IMR-90 (cell line): ENCODE data around the gene THEM4. TPM values are rescaled to one million over a fixed set of nuclear protein-coding genes. Genes with fewer than 3 reads are reported as not detected.

Source experiments
- ATAC-seq: fragments of 200-7000 bp; cut with Tn5 transposase; 2 replicates; pipeline ENCODE4 v1.9.1; 2020; ENCODE audit warnings: low read depth, mild to moderate bottlenecking, moderate library complexity
- BruUV-seq: library from RNA; stranded (reverse); fragments of 400-500 nt; replicated peaks from 2 replicates; lab custom pipeline; 2021; lab: Mats Ljungman, UMichigan
- CTCF ChIA-PET: fragments of 300-600 bp; formaldehyde crosslinking; extraction: SDS; loops from one replicate; lab custom pipeline; 2021; ENCODE audit warnings: antibody characterized with exemption; lab: Yijun Ruan, JAX
- POLR2A ChIA-PET: fragments of 300-600 bp; sonication (Branson Sonifier 250); formaldehyde crosslinking; loops from one replicate; lab custom pipeline; 2022; ENCODE audit warnings: antibody characterized with exemption; ENCODE audit not compliant: unreplicated experiment; lab: Charles Lee
- DNase-seq: peaks from one replicate; pipeline ENCODE4 v3.0.0; 2013
- H2AFZ ChIP-seq: replicated peaks from 2 replicates; pipeline ENCODE3; 2013; ENCODE audit warnings: low read length, mild to moderate bottlenecking; ENCODE audit not compliant: poor library complexity
- H2AK5ac ChIP-seq: 2 replicates; pipeline ENCODE4 v1.6.1; 2013; ENCODE audit warnings: low read depth, low read length, inconsistent platforms
- H2AK9ac ChIP-seq: replicated peaks from 2 replicates; pipeline ENCODE3; 2013; ENCODE audit warnings: mild to moderate bottlenecking, low read depth, low read length, moderate library complexity; ENCODE audit not compliant: poor library complexity
- H2BK120ac ChIP-seq: 2 replicates; pipeline ENCODE4 v1.6.1; 2013; ENCODE audit warnings: low read depth, low read length, inconsistent platforms
- H2BK15ac ChIP-seq: 3 replicates; pipeline ENCODE4 v1.6.1; 2013; ENCODE audit warnings: low read depth, low read length, inconsistent platforms
- H2BK20ac ChIP-seq: 2 replicates; pipeline ENCODE4 v1.6.1; 2013; ENCODE audit warnings: low read depth, mild to moderate bottlenecking, inconsistent platforms, low read length, moderate library complexity
- H2BK5ac ChIP-seq: 2 replicates; pipeline ENCODE4 v1.6.1; 2013; ENCODE audit warnings: mild to moderate bottlenecking, low read depth, low read length, inconsistent platforms; ENCODE audit not compliant: poor library complexity, severe bottlenecking
- H3K14ac ChIP-seq: replicated peaks from 2 replicates; pipeline ENCODE4 v1.6.1; 2013; ENCODE audit warnings: low read depth, low read length, inconsistent platforms
- H3K18ac ChIP-seq: 2 replicates; pipeline ENCODE4 v1.6.1; 2013; ENCODE audit warnings: low read depth, low read length, control low read depth
- H3K23ac ChIP-seq: 2 replicates; pipeline ENCODE4 v1.6.1; 2013; ENCODE audit warnings: low read depth, low read length, inconsistent platforms
- H3K27ac ChIP-seq: 2 replicates; pipeline ENCODE4 v1.5.1; 2013; ENCODE audit warnings: mild to moderate bottlenecking, control low read depth, low read length; ENCODE audit not compliant: insufficient read depth
- H3K27me3 ChIP-seq: 2 replicates; pipeline ENCODE4 v1.6.1; 2013; ENCODE audit warnings: low read length; ENCODE audit not compliant: control insufficient read depth, insufficient read depth
- H3K36me3 ChIP-seq: 2 replicates; pipeline ENCODE4 v1.6.1; 2013; ENCODE audit warnings: low read length, mixed read lengths; ENCODE audit not compliant: control insufficient read depth, insufficient read depth
- H3K4ac ChIP-seq: 2 replicates; pipeline ENCODE4 v1.6.1; 2013; ENCODE audit warnings: low read depth, low read length, inconsistent platforms
- H3K4me1 ChIP-seq: 2 replicates; pipeline ENCODE4 v1.6.1; 2013; ENCODE audit warnings: low read length, mixed read lengths; ENCODE audit not compliant: control insufficient read depth, insufficient read depth
- H3K4me2 ChIP-seq: 2 replicates; pipeline ENCODE4 v1.6.1; 2013; ENCODE audit warnings: low read depth, mild to moderate bottlenecking, control low read depth, low read length, moderate library complexity
- H3K4me3 ChIP-seq: 2 replicates; pipeline ENCODE4 v1.5.1; 2013; ENCODE audit warnings: low read depth, mild to moderate bottlenecking, control low read depth, low read length, moderate library complexity; ENCODE audit not compliant: insufficient read depth
- H3K56ac ChIP-seq: 2 replicates; pipeline ENCODE4 v1.6.1; 2013; ENCODE audit warnings: low read length, inconsistent platforms; ENCODE audit not compliant: insufficient read depth; ENCODE audit errors: extremely low read depth
- H3K79me1 ChIP-seq, 2 experiments: 2 replicates each; pipeline ENCODE4 v1.6.1; 2013; ENCODE audit warnings: low read length in 2 of 2, inconsistent platforms in 1 of 2, low read depth in 1 of 2
- H3K9ac ChIP-seq: 2 replicates; pipeline ENCODE4 v1.6.1; 2013; ENCODE audit warnings: low read depth, low read length, control low read depth
- H3K9me1 ChIP-seq: 2 replicates; pipeline ENCODE4 v1.6.1; 2013; ENCODE audit warnings: low read length, inconsistent platforms; ENCODE audit not compliant: insufficient read depth
- H3K9me3 ChIP-seq: 2 replicates; pipeline ENCODE4 v1.6.1; 2013; ENCODE audit warnings: low read length; ENCODE audit not compliant: control insufficient read depth, insufficient read depth
- H4K20me1 ChIP-seq: 2 replicates; pipeline ENCODE4 v1.6.1; 2013; ENCODE audit warnings: low read length, inconsistent platforms; ENCODE audit not compliant: insufficient read depth
- H4K5ac ChIP-seq: 2 replicates; pipeline ENCODE4 v1.6.1; 2013; ENCODE audit warnings: mild to moderate bottlenecking, low read depth, low read length, control low read depth
- H4K8ac ChIP-seq, 2 experiments: 2 replicates each; pipeline ENCODE4 v1.6.1; 2013; ENCODE audit warnings: low read depth in 2 of 2, low read length in 2 of 2, control low read depth in 1 of 2, inconsistent platforms in 1 of 2
- H4K91ac ChIP-seq: 2 replicates; pipeline ENCODE4 v1.6.1; 2013; ENCODE audit warnings: low read depth, low read length, inconsistent platforms; ENCODE audit not compliant: insufficient read depth
- BHLHE40 ChIP-seq: fragments of 150-350 bp; IDR thresholded peaks from 2 replicates; pipeline ENCODE4 v1.6.1; 2016; ENCODE audit warnings: mild to moderate bottlenecking, low read depth, low read length
- CEBPB ChIP-seq: IDR thresholded peaks from 2 replicates; pipeline ENCODE4 v1.6.1; 2012; ENCODE audit warnings: low read depth, low read length, improper control_type of control experiment
- CHD1 ChIP-seq: IDR thresholded peaks from 2 replicates; pipeline ENCODE4 v1.6.1; 2012; ENCODE audit warnings: low read depth, low read length, improper control_type of control experiment
- FOS ChIP-seq: fragments of 150-350 bp; IDR thresholded peaks from 2 replicates; pipeline ENCODE4 v1.6.1; 2016; ENCODE audit warnings: low read depth, low read length
- MAFK ChIP-seq: IDR thresholded peaks from 2 replicates; pipeline ENCODE4 v1.6.1; 2012; ENCODE audit warnings: low read depth, low read length, improper control_type of control experiment
- MAZ ChIP-seq: IDR thresholded peaks from 2 replicates; pipeline ENCODE4 v1.6.1; 2012; ENCODE audit warnings: low read depth, mild to moderate bottlenecking, low read length, improper control_type of control experiment, moderate library complexity, borderline replicate concordance
- MXI1 ChIP-seq: IDR thresholded peaks from 2 replicates; pipeline ENCODE4 v1.6.1; 2012; ENCODE audit warnings: low read depth, mild to moderate bottlenecking, low read length, moderate library complexity, borderline replicate concordance
- NFE2L2 ChIP-seq: fragments of 150-350 bp; IDR thresholded peaks from 2 replicates; pipeline ENCODE4 v1.6.1; 2016; ENCODE audit warnings: low read depth, mild to moderate bottlenecking, low read length
- POLR2A ChIP-seq: IDR thresholded peaks from 2 replicates; pipeline ENCODE4 v1.6.1; 2012; ENCODE audit warnings: mild to moderate bottlenecking, low read depth, low read length
- RCOR1 ChIP-seq: IDR thresholded peaks from 2 replicates; pipeline ENCODE4 v1.6.1; 2012; ENCODE audit warnings: mild to moderate bottlenecking, low read length, improper control_type of control experiment; ENCODE audit not compliant: insufficient replicate concordance
- RFX5 ChIP-seq: IDR thresholded peaks from 2 replicates; pipeline ENCODE4 v1.8.0; 2012; ENCODE audit warnings: low read depth, mild to moderate bottlenecking, low read length, moderate library complexity
- SMC3 ChIP-seq: fragments of 150-350 bp; IDR thresholded peaks from 2 replicates; pipeline ENCODE4 v1.6.1; 2016; ENCODE audit warnings: low read depth, mild to moderate bottlenecking, antibody characterized with exemption, low read length, moderate library complexity
- WGBS, 2 experiments: methylation state at CpG; one replicate each; pipeline versions ENCODE4 v1.1.5 to v1.1.7; 2013; ENCODE audit warnings: missing lambda C conversion rate in 2 of 2; ENCODE audit not compliant: insufficient read length in 1 of 2; ENCODE audit errors: extremely low coverage in 2 of 2; 5-methylcytosine and 5-hydroxymethylcytosine counted together
- dilution Hi-C: fragments of 300-500 bp; cut with HindIII; formaldehyde crosslinking; loops from one replicate; pipeline ENCODE4 v1.14.3; 2018; ENCODE audit warnings: low sequenced_read_pairs; ENCODE audit not compliant: unreplicated experiment
- in situ Hi-C: fragments of 300-500 bp; cut with MboI; formaldehyde crosslinking; loops from 3 replicates; pipeline ENCODE4 v1.14.3; 2019; ENCODE audit warnings: low sequenced_read_pairs, inconsistent platforms, mixed read lengths
- intact Hi-C: fragments of 100-400 bp; cut with micrococcal nuclease; formaldehyde crosslinking; loops from 2 replicates; pipeline ENCODE4 v1.10.0; 2022
- polyA plus RNA-seq, 3 experiments: library from polyadenylated mRNA; depleted of rRNA; stranded (reverse); fragments of >200 nt; gene quantifications; 2 replicates each; pipeline ENCODE4 v1.2.3, GENCODE V29; 2012; ENCODE audit warnings: low replicate concordance in 1 of 3
- total RNA-seq: library from RNA; depleted of rRNA; stranded (reverse); fragments of >200 nt; gene quantifications from 2 replicates; pipeline ENCODE4 v1.2.3, GENCODE V29; 2012
- TF ChIP-seq, protein P1 (sequence below): fragments of 150-350 bp; IDR thresholded peaks from 2 replicates; pipeline ENCODE4 v1.6.1; 2017; ENCODE audit warnings: mild to moderate bottlenecking, antibody characterized with exemption, low read length, low read depth
- TF ChIP-seq, protein P2 (sequence below): conservative IDR thresholded peaks from 2 replicates; pipeline ENCODE4 v1.5.1; 2012; ENCODE audit warnings: mild to moderate bottlenecking, low read depth, low read length, improper control_type of control experiment
- TF ChIP-seq, protein P3 (sequence below): fragments of 150-350 bp; IDR thresholded peaks from 2 replicates; pipeline ENCODE4 v1.6.1; 2016; ENCODE audit warnings: low read depth, mild to moderate bottlenecking, low read length, moderate library complexity, borderline replicate concordance

Gene THEM4
- total and polyA plus RNA-seq, 2 of the 4 experiments (the other 2 are of a cell fraction): 7.3 to 15.7 TPM

DNA sequence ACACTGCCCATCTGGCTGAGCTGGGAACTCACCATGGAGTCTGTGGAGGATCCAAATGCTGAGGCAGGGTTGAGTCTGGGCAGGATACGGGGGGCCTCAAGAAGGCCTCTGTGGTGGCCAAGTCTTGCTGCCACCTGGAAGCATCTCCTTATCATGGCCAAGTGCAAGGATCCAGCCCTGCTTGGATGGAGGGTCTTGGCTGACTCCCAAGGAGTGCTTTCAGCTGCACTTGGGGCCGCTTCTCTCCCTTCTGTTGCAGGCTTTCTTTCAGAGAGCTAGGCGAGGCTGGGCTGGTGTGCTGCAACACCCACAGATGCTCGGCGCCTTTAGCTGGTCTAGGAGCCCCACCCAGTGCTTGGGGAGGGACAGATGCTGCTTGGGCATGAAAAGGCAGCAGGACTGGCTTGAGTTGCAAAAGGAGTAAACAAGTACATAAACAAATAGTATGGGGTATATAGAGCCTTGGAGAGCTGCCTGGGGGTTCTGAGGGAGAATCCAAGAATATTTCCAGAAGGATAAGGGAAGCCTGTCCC, 55.8 kb downstream of the THEM4 start, which contains the start of gene THEM5:
Gene THEM5, minus strand, starts transcription at position 302 of the 533 bp plus-strand sequence. Its CDS starts 147 bp downstream, at position 155.
- ChIA-PET CTCF (interaction anchor here (0.6 kb wide), 1 partner anchor 572 kb away, joined by 4 read pairs; no protein-coding TSS in a partner anchor), POLR2A (no interaction called here)
- no CpG with 5 or more reads among the region's 5 CpGs for WGBS, 2 experiments
- Histone ChIP-seq H3K56ac (no peak within 1 kb of the TSS), H3K4me2 (no peak within 1 kb of the TSS), H3K4ac (no peak within 1 kb of the TSS), H3K9ac (no peak within 1 kb of the TSS), H3K18ac (no peak within 1 kb of the TSS), H4K5ac (no peak within 1 kb of the TSS), H4K91ac (no peak within 1 kb of the TSS), H3K79me1 (no peaks in the 10 kb centered on the region), H2BK15ac (no peak within 1 kb of the TSS), H2BK120ac (no peak within 1 kb of the TSS), H4K20me1 (no peaks in the 10 kb centered on the region), H3K4me3 (no peak within 1 kb of the TSS), H2AK9ac (no peak within 1 kb of the TSS), H2BK5ac (no peak within 1 kb of the TSS), H2AFZ (no peak within 1 kb of the TSS), H4K8ac (no peak within 1 kb of the TSS), H3K9me1 (no peaks in the 10 kb centered on the region; the same call in 1 of the 2 replicates), H3K27ac (no peak within 1 kb of the TSS), H3K23ac (no peak within 1 kb of the TSS), H3K27me3 (peaks cover 44% of the 10 kb centered on the region), H3K14ac (no peak within 1 kb of the TSS), H3K9me3 (no peaks in the 10 kb centered on the region), H3K4me1 (peaks cover 1% of the 10 kb centered on the region; the same call in 1 of the 2 replicates), H3K36me3 (no peaks in the 10 kb centered on the region), H2AK5ac (no peak within 1 kb of the TSS), H2BK20ac (no peak within 1 kb of the TSS)
- TF ChIP-seq CHD1 (no peak), NFE2L2 (no peak), SMC3 (no peak), BHLHE40 (no peak), RFX5 (no peak), RCOR1 (no peak), POLR2A (no peak), MAFK (no peak), CEBPB (no peak), MAZ (no peak), MXI1 (no peak), FOS (no peak)
- TF ChIP-seq, protein P1, sequence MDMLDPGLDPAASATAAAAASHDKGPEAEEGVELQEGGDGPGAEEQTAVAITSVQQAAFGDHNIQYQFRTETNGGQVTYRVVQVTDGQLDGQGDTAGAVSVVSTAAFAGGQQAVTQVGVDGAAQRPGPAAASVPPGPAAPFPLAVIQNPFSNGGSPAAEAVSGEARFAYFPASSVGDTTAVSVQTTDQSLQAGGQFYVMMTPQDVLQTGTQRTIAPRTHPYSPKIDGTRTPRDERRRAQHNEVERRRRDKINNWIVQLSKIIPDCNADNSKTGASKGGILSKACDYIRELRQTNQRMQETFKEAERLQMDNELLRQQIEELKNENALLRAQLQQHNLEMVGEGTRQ: no peak
- TF ChIP-seq, protein P2, sequence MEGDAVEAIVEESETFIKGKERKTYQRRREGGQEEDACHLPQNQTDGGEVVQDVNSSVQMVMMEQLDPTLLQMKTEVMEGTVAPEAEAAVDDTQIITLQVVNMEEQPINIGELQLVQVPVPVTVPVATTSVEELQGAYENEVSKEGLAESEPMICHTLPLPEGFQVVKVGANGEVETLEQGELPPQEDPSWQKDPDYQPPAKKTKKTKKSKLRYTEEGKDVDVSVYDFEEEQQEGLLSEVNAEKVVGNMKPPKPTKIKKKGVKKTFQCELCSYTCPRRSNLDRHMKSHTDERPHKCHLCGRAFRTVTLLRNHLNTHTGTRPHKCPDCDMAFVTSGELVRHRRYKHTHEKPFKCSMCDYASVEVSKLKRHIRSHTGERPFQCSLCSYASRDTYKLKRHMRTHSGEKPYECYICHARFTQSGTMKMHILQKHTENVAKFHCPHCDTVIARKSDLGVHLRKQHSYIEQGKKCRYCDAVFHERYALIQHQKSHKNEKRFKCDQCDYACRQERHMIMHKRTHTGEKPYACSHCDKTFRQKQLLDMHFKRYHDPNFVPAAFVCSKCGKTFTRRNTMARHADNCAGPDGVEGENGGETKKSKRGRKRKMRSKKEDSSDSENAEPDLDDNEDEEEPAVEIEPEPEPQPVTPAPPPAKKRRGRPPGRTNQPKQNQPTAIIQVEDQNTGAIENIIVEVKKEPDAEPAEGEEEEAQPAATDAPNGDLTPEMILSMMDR: no peak
- TF ChIP-seq, protein P3, sequence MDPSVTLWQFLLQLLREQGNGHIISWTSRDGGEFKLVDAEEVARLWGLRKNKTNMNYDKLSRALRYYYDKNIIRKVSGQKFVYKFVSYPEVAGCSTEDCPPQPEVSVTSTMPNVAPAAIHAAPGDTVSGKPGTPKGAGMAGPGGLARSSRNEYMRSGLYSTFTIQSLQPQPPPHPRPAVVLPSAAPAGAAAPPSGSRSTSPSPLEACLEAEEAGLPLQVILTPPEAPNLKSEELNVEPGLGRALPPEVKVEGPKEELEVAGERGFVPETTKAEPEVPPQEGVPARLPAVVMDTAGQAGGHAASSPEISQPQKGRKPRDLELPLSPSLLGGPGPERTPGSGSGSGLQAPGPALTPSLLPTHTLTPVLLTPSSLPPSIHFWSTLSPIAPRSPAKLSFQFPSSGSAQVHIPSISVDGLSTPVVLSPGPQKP: no peak
- in situ Hi-C loops: no loop called here
- DNase-seq (no peak), ATAC-seq (no peak)
- no TSS peak for BruUV-seq
- dilution Hi-C loops: no loop called here
- intact Hi-C loops: no loop called here
